ENCODE measurements around the gene DCTN4.

Gene DCTN4

DNA sequence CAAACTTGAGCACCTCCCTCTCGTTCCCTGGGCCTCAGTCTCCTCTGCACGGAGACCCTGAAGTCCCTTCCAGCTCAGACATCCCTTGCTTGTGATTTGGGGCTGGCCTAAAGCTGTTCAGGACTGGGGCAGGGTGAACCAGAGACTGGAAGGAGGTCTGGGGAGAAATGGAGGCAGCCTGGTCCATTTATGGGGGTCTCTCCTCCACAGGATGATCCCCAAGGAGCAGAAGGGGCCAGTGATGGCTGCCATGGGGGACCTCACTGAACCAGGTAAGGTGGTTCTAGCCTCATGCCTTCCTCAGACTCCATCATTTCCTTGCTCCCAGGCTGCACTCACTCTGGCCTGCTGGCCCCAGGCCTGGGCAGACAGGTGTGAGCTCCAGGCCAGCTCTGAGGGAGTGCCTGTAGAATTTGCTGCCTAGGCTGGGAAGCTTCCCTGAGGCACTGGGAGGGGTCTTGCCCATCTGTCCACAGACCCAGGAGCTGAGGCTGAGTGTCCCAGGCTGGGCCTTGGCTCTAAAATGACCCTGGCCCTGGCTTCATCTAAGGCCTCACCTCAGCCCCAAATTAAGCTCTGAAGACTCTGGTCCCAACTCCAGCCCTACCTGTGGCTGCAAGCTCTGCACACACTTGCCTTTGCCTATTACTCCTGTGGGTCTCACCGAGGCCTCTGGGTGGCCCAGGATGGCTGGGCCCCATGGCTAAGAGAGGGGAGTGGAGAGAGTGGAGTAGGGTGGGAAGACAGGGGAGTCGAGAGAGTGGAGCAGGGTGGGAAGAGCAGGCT, 95.9 kb downstream of the DCTN4 start:
- H3K79me2 ChIP-seq (ENCODE audit: insufficient read depth, low read length), result no peaks in the 10 kb centered on the region
- no peak overlapping the region for H2AFZ ChIP-seq (ENCODE audit: low read length)
- H3K36me3 ChIP-seq (ENCODE audit: insufficient read depth, low read length), result no peaks in the 10 kb centered on the region
- no peaks in the 10 kb centered on the region for H3K9me3 ChIP-seq (ENCODE audit: insufficient read depth, low read depth, low read length)
- H3F3A ChIP-seq (ENCODE audit: low read depth), result no peaks in the 10 kb centered on the region
- H3K9me2 ChIP-seq (replicated peaks; ENCODE audit: low read depth, low read length), result no peaks in the 10 kb centered on the region
- H3K4me3 ChIP-seq (ENCODE audit: low read length, poor library complexity, severe bottlenecking), result no peak overlapping the region
- H3K4me1 ChIP-seq (ENCODE audit: insufficient read depth, low read length, poor library complexity, severe bottlenecking), result no peaks in the 10 kb centered on the region
- no peak overlapping the region for H3K4me2 ChIP-seq (ENCODE audit: low read depth, low read length, poor library complexity, severe bottlenecking)
- no peaks in the 10 kb centered on the region for H3K27me3 ChIP-seq (ENCODE audit: insufficient read depth, low read length, poor library complexity, severe bottlenecking)
- no peak overlapping the region for H3K9ac ChIP-seq (ENCODE audit: low read depth, low read length, poor library complexity, severe bottlenecking)
- H4K20me1 ChIP-seq (ENCODE audit: insufficient read depth, low read length, poor library complexity, severe bottlenecking), result no peaks in the 10 kb centered on the region
- TF ChIP-seq, protein P1, sequence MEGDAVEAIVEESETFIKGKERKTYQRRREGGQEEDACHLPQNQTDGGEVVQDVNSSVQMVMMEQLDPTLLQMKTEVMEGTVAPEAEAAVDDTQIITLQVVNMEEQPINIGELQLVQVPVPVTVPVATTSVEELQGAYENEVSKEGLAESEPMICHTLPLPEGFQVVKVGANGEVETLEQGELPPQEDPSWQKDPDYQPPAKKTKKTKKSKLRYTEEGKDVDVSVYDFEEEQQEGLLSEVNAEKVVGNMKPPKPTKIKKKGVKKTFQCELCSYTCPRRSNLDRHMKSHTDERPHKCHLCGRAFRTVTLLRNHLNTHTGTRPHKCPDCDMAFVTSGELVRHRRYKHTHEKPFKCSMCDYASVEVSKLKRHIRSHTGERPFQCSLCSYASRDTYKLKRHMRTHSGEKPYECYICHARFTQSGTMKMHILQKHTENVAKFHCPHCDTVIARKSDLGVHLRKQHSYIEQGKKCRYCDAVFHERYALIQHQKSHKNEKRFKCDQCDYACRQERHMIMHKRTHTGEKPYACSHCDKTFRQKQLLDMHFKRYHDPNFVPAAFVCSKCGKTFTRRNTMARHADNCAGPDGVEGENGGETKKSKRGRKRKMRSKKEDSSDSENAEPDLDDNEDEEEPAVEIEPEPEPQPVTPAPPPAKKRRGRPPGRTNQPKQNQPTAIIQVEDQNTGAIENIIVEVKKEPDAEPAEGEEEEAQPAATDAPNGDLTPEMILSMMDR (conservative IDR thresholded peaks at IDR 0.05; ENCODE audit: low read length), result no peak
- no peak for TF ChIP-seq EZH2phosphoT487 (IDR thresholded peaks at IDR 0.05; ENCODE audit: borderline replicate concordance)

DNA sequence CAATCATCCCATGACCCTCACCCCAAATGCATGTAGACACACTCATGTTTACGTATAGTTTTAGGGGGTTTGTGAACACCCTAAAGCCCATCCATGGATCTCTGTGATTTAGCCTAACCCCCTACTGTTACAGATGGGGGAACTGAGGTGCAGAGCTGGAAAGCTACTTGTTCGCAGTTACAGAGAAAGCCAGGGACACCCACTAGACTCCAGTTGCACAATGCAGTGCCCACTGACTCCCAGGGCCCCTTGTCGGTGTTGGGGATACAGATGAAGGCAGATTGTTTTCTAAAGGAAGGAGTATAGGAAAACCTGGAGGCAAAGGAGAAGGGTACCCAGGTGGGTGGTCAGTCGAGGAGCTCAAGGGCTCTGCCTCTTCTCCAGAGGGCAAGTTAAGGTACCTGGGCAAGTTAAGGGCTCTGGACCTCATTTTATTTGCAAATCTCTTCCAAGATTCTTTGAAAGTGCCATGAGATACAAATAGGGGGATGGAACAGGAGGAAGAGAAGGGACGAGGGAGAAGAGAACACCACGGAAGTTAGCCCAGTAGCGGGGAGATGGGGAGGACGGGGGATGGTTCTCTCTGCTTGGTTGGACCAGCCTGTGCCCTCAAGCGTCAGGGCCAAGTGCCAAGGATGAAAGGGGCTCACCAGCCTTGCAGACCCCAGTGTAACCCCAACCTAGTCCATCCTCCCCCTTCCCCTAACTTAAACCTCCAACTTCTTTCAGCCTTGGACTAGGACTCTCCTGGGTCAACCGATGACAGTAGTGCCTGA, 96.8 kb downstream of the DCTN4 start:
- H3F3A ChIP-seq (ENCODE audit: low read depth), result no peaks in the 10 kb centered on the region
- H3K4me1 ChIP-seq (ENCODE audit: insufficient read depth, low read length, poor library complexity, severe bottlenecking), result peaks cover 5% of the 10 kb centered on the region
- no peak overlapping the region for H3K9ac ChIP-seq (ENCODE audit: low read depth, low read length, poor library complexity, severe bottlenecking)
- H3K27me3 ChIP-seq (ENCODE audit: insufficient read depth, low read length, poor library complexity, severe bottlenecking), result no peaks in the 10 kb centered on the region
- H3K9me3 ChIP-seq (ENCODE audit: insufficient read depth, low read depth, low read length), result no peaks in the 10 kb centered on the region
- TF ChIP-seq EZH2phosphoT487 (IDR thresholded peaks at IDR 0.05; ENCODE audit: borderline replicate concordance), result no peak
- TF ChIP-seq, protein P1 (conservative IDR thresholded peaks at IDR 0.05; ENCODE audit: low read length), result no peak
- H4K20me1 ChIP-seq (ENCODE audit: insufficient read depth, low read length, poor library complexity, severe bottlenecking), result no peaks in the 10 kb centered on the region
- no peaks in the 10 kb centered on the region for H3K36me3 ChIP-seq (ENCODE audit: insufficient read depth, low read length)
- H3K4me2 ChIP-seq (ENCODE audit: low read depth, low read length, poor library complexity, severe bottlenecking), result no peak overlapping the region
- no peaks in the 10 kb centered on the region for H3K9me2 ChIP-seq (replicated peaks; ENCODE audit: low read depth, low read length)
- H3K4me3 ChIP-seq (ENCODE audit: low read length, poor library complexity, severe bottlenecking), result no peak overlapping the region
- no peak overlapping the region for H2AFZ ChIP-seq (ENCODE audit: low read length)
- H3K79me2 ChIP-seq (ENCODE audit: insufficient read depth, low read length), result no peaks in the 10 kb centered on the region

DNA sequence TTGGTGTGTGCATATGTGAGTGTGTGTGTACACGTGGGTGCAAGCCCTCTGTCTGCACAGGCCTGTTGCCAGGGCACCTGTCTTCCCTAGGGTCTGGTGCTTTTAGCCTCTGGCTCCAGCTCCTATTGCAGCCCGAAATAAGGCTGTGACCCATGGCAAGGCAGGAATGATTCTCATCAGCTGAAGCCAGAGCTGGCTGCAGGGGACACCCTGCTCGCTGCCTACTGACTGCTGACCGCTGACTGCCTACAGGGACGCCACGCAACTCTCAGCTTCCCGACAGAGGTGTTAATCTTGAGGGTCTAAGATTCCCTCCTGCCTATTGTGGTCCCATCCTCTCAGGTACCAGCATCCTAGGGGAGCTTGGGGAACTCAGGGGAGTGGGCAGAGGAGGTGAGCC, 97.7 kb downstream of the DCTN4 start, which contains the start of gene MYOZ3:
MYOZ3 (plus strand) TSS at position 166 of the 400 bp plus-strand sequence. CDS start 1,691 bp downstream, outside the sequence.
- Histone ChIP-seq H3K36me3 (ENCODE audit: insufficient read depth, low read length) (no peaks in the 10 kb centered on the region), H2AFZ (ENCODE audit: low read length) (no peak within 1 kb of the TSS; the same call in 1 of the 2 replicates), H3K4me3 (ENCODE audit: low read length, poor library complexity, severe bottlenecking) (no peak within 1 kb of the TSS), H3K4me1 (ENCODE audit: insufficient read depth, low read length, poor library complexity, severe bottlenecking) (peaks cover 10% of the 10 kb centered on the region), H4K20me1 (ENCODE audit: insufficient read depth, low read length, poor library complexity, severe bottlenecking) (no peaks in the 10 kb centered on the region), H3K9me3 (ENCODE audit: insufficient read depth, low read depth, low read length) (no peaks in the 10 kb centered on the region), H3K9me2 (replicated peaks; ENCODE audit: low read depth, low read length) (no peaks in the 10 kb centered on the region), H3K27me3 (ENCODE audit: insufficient read depth, low read length, poor library complexity, severe bottlenecking) (no peaks in the 10 kb centered on the region), H3F3A (ENCODE audit: low read depth) (no peaks in the 10 kb centered on the region), H3K9ac (ENCODE audit: low read depth, low read length, poor library complexity, severe bottlenecking) (no peak within 1 kb of the TSS), H3K79me2 (ENCODE audit: insufficient read depth, low read length) (no peaks in the 10 kb centered on the region), H3K4me2 (ENCODE audit: low read depth, low read length, poor library complexity, severe bottlenecking) (no peak within 1 kb of the TSS)
- TF ChIP-seq, protein P1 (conservative IDR thresholded peaks at IDR 0.05; ENCODE audit: low read length), result no peak
- TF ChIP-seq EZH2phosphoT487 (IDR thresholded peaks at IDR 0.05; ENCODE audit: borderline replicate concordance), result no peak

Data from Loucy (cell line).